SK-N-MC (cell line): Measurements from ENCODE around the gene VWC2L.

ENCODE experiments used
- EZH2 ChIP-seq: fragments of 200-600 bp; sonication (generic); IDR thresholded peaks from one replicate; pipeline ENCODE4 v1.6.1; 2017; ENCODE audit warnings: antibody characterized with exemption
- FOXP2 ChIP-seq: optimal IDR thresholded peaks from 2 replicates; pipeline ENCODE3; 2011; ENCODE audit warnings: mild to moderate bottlenecking, moderate library complexity; ENCODE audit not compliant: insufficient read depth; ENCODE audit errors: extremely low read length, control extremely low read depth
- POLR2AphosphoS5 ChIP-seq: IDR thresholded peaks from 2 replicates; pipeline ENCODE4 v1.6.1; 2012; ENCODE audit warnings: mild to moderate bottlenecking, low read depth, low read length, borderline replicate concordance

DNA sequence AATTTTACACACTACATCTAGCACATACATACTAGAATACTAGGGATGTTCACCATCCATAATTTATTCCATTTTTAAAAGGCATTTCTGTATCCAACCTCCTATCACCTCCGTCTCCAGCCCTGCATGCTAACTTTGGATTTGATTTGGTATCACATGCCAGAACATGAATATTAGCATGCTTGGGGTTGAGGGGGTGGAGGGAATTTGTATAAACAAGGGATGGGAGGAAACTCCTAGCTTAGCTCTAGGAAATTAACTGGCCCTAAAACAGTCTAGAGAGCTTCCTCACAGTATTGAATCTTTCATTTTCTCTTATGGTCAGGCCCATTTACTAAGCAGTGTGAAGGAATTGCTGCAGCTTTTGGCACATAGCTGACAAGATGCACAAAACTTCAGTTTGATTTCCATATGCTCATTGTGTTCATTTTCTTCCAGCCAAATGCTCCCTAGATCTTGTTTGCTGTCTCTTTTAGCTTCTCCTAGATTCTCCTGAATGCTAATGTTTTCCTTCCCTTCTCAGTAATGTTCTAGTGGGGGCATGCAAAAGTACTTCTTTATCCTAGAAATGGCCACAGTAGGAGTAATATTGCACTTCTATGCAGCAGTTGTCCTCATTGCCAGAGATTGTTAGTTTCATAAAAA is 135.2 kb downstream of the VWC2L start:
- TF ChIP-seq EZH2 = no peak
- no peak for TF ChIP-seq POLR2AphosphoS5
- TF ChIP-seq FOXP2 = no peak
